ENCODE results near the gene OPALIN.

OPALIN gene

DNA sequence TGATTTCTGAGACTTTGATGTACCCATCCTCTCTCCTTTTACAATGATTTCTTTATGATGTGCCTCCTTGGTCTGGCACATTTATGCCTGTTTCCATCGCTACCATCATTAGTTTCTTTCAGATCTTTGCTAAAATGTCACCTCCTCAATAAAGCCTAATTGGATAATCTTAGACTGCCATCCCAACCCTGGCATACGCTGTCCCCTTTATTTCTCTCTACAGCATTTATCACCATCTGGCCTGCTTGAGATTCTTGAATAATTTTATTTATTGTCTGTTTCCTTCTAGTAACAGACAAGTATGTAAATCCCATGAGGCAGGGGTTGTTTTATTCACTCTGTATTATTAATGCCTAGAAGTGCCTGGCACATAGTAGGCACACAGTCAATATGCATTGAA, 61.3 kb downstream of the OPALIN start:
- Histone ChIP-seq H3K4me2 (ENCODE audit: insufficient read depth, low read length, poor library complexity, severe bottlenecking) (no peak overlapping the region), H3K4ac (ENCODE audit: low read length) (no peak overlapping the region), H3K4me1 (ENCODE audit: control insufficient read depth in 2 of 2, insufficient read depth in 1 of 2, low read depth in 1 of 2, low read length in 2 of 2) (peaks cover 0 to 2% of the 10 kb centered on the region in 2 donors), H3K9me3 (replicated peaks in 1 of 2; ENCODE audit: control insufficient read depth in 2 of 2, insufficient read depth in 1 of 2, low read depth in 1 of 2, low read length in 2 of 2) (no peaks in the 10 kb centered on the region), H2BK120ac (ENCODE audit: low read depth, low read length) (no peak overlapping the region), H2BK5ac (ENCODE audit: low read length) (no peak overlapping the region), H2BK12ac (ENCODE audit: low read length) (no peak overlapping the region), H3K36me3 (replicated peaks in 1 of 2; ENCODE audit: control insufficient read depth in 2 of 2, insufficient read depth in 2 of 2, low read length in 2 of 2) (no peaks in the 10 kb centered on the region), H2BK15ac (ENCODE audit: low read length) (no peak overlapping the region), H2AK5ac (ENCODE audit: low read depth, low read length) (no peak overlapping the region), H3K27ac (replicated peaks; ENCODE audit: low read length) (no peak overlapping the region), H3K27me3 (ENCODE audit: control insufficient read depth in 3 of 3, insufficient read depth in 3 of 3, low read depth in 1 of 3, low read length in 3 of 3) (peaks cover 0 to 6% (median 0%) of the 10 kb centered on the region in 3 experiments), H3K9ac (ENCODE audit: low read depth, low read length, poor library complexity) (no peak overlapping the region), H4K91ac (ENCODE audit: low read depth, low read length, poor library complexity) (no peak overlapping the region), H2AFZ (ENCODE audit: low read length) (no peak overlapping the region), H4K8ac (ENCODE audit: low read depth, low read length) (no peak overlapping the region), H3K18ac (ENCODE audit: low read length) (no peak overlapping the region), H3K14ac (ENCODE audit: low read length) (no peak overlapping the region), H3K79me1 (ENCODE audit: low read depth, low read length) (no peaks in the 10 kb centered on the region), H3K23ac (ENCODE audit: low read depth, low read length, poor library complexity) (no peak overlapping the region), H3K4me3 (ENCODE audit: low read length in 2 of 2) (no peak overlapping the region)
- no peak for DNase-seq (ENCODE audit: low spot score)
- WGBS, 2 donors (ENCODE audit: extremely low coverage in 2 of 2, insufficient read length in 2 of 2, insufficient replicate concordance in 1 of 2): no CpG with 5 or more reads among the region's 2 CpGs

- H3K9ac ChIP-seq (ENCODE audit: low read depth, low read length, poor library complexity): no peak overlapping the region
- H3K9me3 ChIP-seq (replicated peaks in 1 of 2; ENCODE audit: control insufficient read depth in 2 of 2, insufficient read depth in 1 of 2, low read depth in 1 of 2, low read length in 2 of 2): no peaks in the 10 kb centered on the region
- no peak overlapping the region for H3K18ac ChIP-seq (ENCODE audit: low read length)
These were observed 63.3 kb downstream of the OPALIN start for GRCh38 chr10:96295475-96295874.

More at GRCh38 chr10:96295475-96295874, 63.3 kb downstream of the OPALIN start:
- H3K27ac ChIP-seq (replicated peaks; ENCODE audit: low read length): no peak overlapping the region
- no peak overlapping the region for H2BK5ac ChIP-seq (ENCODE audit: low read length)
- no peaks in the 10 kb centered on the region for H3K4me1 ChIP-seq (ENCODE audit: control insufficient read depth in 2 of 2, insufficient read depth in 1 of 2, low read depth in 1 of 2, low read length in 2 of 2)
- H2BK15ac ChIP-seq (ENCODE audit: low read length): no peak overlapping the region
- no peak overlapping the region for H3K4ac ChIP-seq (ENCODE audit: low read length)
- H4K8ac ChIP-seq (ENCODE audit: low read depth, low read length): no peak overlapping the region
- H2BK120ac ChIP-seq (ENCODE audit: low read depth, low read length): no peak overlapping the region
- WGBS, 2 donors (ENCODE audit: extremely low coverage in 2 of 2, insufficient read length in 2 of 2, insufficient replicate concordance in 1 of 2): no CpG with 5 or more reads among the region's 4 CpGs
- peaks cover 0 to 6% (median 0%) of the 10 kb centered on the region in 3 experiments for H3K27me3 ChIP-seq (ENCODE audit: control insufficient read depth in 3 of 3, insufficient read depth in 3 of 3, low read depth in 1 of 3, low read length in 3 of 3)
- H2BK12ac ChIP-seq (ENCODE audit: low read length): no peak overlapping the region
- no peak overlapping the region for H3K23ac ChIP-seq (ENCODE audit: low read depth, low read length, poor library complexity)
- no peak overlapping the region for H4K91ac ChIP-seq (ENCODE audit: low read depth, low read length, poor library complexity)
- no peak overlapping the region for H2AK5ac ChIP-seq (ENCODE audit: low read depth, low read length)
- no peak overlapping the region for H2AFZ ChIP-seq (ENCODE audit: low read length)
- no peak for DNase-seq (ENCODE audit: low spot score)
- H3K79me1 ChIP-seq (ENCODE audit: low read depth, low read length): no peaks in the 10 kb centered on the region
- H3K14ac ChIP-seq (ENCODE audit: low read length): no peak overlapping the region
- no peaks in the 10 kb centered on the region for H3K36me3 ChIP-seq (replicated peaks in 1 of 2; ENCODE audit: control insufficient read depth in 2 of 2, insufficient read depth in 2 of 2, low read length in 2 of 2)
- H3K4me2 ChIP-seq (ENCODE audit: insufficient read depth, low read length, poor library complexity, severe bottlenecking): no peak overlapping the region
- no peak overlapping the region for H3K4me3 ChIP-seq (ENCODE audit: low read length in 2 of 2)
